Gastrocnemius medialis (tissue), 4 donors: ENCODE measurements around the gene ARMCX5. TPM values are rescaled to one million over a fixed set of nuclear protein-coding genes. Genes with fewer than 3 reads are reported as not detected.
A peak's percentile ranks its signal among the peaks of the same experiment; 100 is the strongest.

Source experiments
- ATAC-seq, 2 donors: fragments of 150-250 bp; one replicate each; pipeline ENCODE4 v1.9.1; 2016
- DNase-seq, 2 donors: peaks; one replicate each; pipeline ENCODE4 v3.0.0-alpha.2; 2019
- H3K27ac ChIP-seq, 4 donors: fragments of 200-600 bp; sonication (generic); 1 replicate in 1 of 4; 2 replicates in 3 of 4; pipeline ENCODE4 v1.5.1; 2016 to 2018; ENCODE audit warnings: mild to moderate bottlenecking in 2 of 4, moderate library complexity in 1 of 4
- H3K27me3 ChIP-seq, 3 donors: fragments of 200-600 bp; sonication (generic) in 2 of 3; 1 replicate in 1 of 3; 2 replicates in 2 of 3; pipeline versions ENCODE4 v1.5.1 to v1.6.0; 2016 to 2019; ENCODE audit warnings: mild to moderate bottlenecking in 1 of 3, moderate library complexity in 1 of 3
- H3K36me3 ChIP-seq, 2 donors: fragments of 200-600 bp; sonication (generic) in 1 of 2; one replicate each; pipeline ENCODE4 v1.5.1; 2017 to 2018
- H3K4me1 ChIP-seq, 2 donors: fragments of 200-600 bp; sonication (generic) in 1 of 2; one replicate each; pipeline ENCODE4 v1.5.1; 2016 to 2017; ENCODE audit warnings: mild to moderate bottlenecking in 2 of 2
- H3K4me3 ChIP-seq, 4 donors: fragments of 200-600 bp; sonication (generic) in 3 of 4; 1 replicate in 1 of 4; 2 replicates in 3 of 4; pipeline ENCODE4 v1.5.1; 2016 to 2019; ENCODE audit warnings: mild to moderate bottlenecking in 2 of 4
- H3K9me3 ChIP-seq, 3 donors: fragments of 200-600 bp; sonication (generic) in 2 of 3; 1 replicate in 1 of 3; 2 replicates in 2 of 3; pipeline ENCODE4 v1.5.1; 2016 to 2019
- CTCF ChIP-seq, 5 experiments: fragments of 450-650 bp in 3 of 5; fragments of 200-600 bp in 2 of 5; sonication (generic) in 2 of 5; IDR thresholded peaks in 4 of 5; conservative IDR thresholded peaks in 1 of 5; 1 replicate in 4 of 5; 2 replicates in 1 of 5; pipeline ENCODE4 v1.5.1; 2016 to 2019; ENCODE audit warnings: antibody characterized with exemption in 5 of 5, mild to moderate bottlenecking in 3 of 5, moderate library complexity in 3 of 5
- POLR2A ChIP-seq, 2 donors: fragments of 450-650 bp; IDR thresholded peaks; one replicate each; pipeline ENCODE4 v1.6.1; 2017; ENCODE audit warnings: antibody characterized with exemption in 2 of 2, mild to moderate bottlenecking in 2 of 2, moderate library complexity in 2 of 2
- in situ Hi-C, 4 donors: fragments of 200-750 bp; cut with MboI; loops; one replicate each; pipeline versions ENCODE4 v1.15.0 to v1.8.0; 2017; ENCODE audit warnings: low sequenced_read_pairs in 4 of 4
- intact Hi-C: fragments of 100-400 bp; cut with DNase I; formaldehyde crosslinking; loops from one replicate; pipeline ENCODE4 v1.15.1; 2023; ENCODE audit warnings: low total_unique reads
- total RNA-seq, 4 donors: library from RNA; depleted of rRNA; stranded (reverse); fragments of >200 nt; gene quantifications; one replicate each; pipeline versions ENCODE4 v1.1.0 to v1.2.3, GENCODE V29; 2016

Gene ARMCX5
- total RNA-seq, 4 donors from 2014 or later, result 2.4 to 7.9 (median 4.9) TPM

DNA sequence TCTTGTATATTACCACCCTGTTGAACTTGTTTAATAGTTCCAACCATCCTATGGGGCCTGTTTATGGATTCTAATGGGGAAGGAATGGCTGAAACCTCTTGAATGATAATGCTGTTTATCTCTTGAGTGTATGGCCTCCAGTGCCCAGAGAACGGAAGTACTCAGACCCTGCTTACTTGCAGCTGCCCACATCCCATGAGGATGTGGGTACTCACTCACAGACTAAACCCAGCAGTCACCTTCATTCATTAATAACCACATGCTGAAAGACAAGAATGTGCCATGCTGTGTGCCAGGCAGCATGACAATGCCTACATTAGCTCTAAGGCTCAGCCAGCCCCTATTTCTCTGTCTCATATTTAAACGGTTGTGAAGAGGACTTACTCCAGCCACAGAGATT is 5.9 kb upstream of the ARMCX5 start:
- Histone ChIP-seq H3K4me1 (no peaks in the 10 kb centered on the region), H3K27me3 (no peaks in the 10 kb centered on the region), H3K9me3 (no peaks in the 10 kb centered on the region), H3K4me3 (no peak overlapping the region), H3K36me3 (no peaks in the 10 kb centered on the region), H3K27ac (no peak overlapping the region)
- intact Hi-C loops (no loop called here), in situ Hi-C loops (no loop called here)
- DNase-seq (no peak), ATAC-seq (no peak)
- TF ChIP-seq POLR2A (IDR thresholded peaks at IDR 0.05), result no peak
- TF ChIP-seq CTCF (IDR thresholded peaks at IDR 0.05 in 4 of 5, conservative IDR thresholded peaks at IDR 0.05 in 1 of 5), result no peak

GRCh38 chrX:102599951-102600579 is 750 bp downstream of the ARMCX5 start:
- in situ Hi-C loops (no loop called here), intact Hi-C loops (loop anchor here (2.0 to 5.0 kb wide), 2 partner anchors 51 to 112 kb away; partner anchors contain the start of genes GPRASP1 and GPRASP2)
- H3K4me3 ChIP-seq, result peak overlapping the region; percentile 61 to 71 (median 65)
- H3K27me3 ChIP-seq, result no peaks in the 10 kb centered on the region
- ATAC-seq (peak; percentile 37 to 61), DNase-seq (no peak)
- H3K9me3 ChIP-seq, result no peaks in the 10 kb centered on the region
- peak overlapping the region; percentile 59 to 83 (median 80) for H3K27ac ChIP-seq
- no peaks in the 10 kb centered on the region for H3K36me3 ChIP-seq
- no peak for TF ChIP-seq POLR2A (IDR thresholded peaks at IDR 0.05)
- no peak for TF ChIP-seq CTCF (IDR thresholded peaks at IDR 0.05 in 4 of 5, conservative IDR thresholded peaks at IDR 0.05 in 1 of 5)
- H3K4me1 ChIP-seq, result no peaks in the 10 kb centered on the region

DNA sequence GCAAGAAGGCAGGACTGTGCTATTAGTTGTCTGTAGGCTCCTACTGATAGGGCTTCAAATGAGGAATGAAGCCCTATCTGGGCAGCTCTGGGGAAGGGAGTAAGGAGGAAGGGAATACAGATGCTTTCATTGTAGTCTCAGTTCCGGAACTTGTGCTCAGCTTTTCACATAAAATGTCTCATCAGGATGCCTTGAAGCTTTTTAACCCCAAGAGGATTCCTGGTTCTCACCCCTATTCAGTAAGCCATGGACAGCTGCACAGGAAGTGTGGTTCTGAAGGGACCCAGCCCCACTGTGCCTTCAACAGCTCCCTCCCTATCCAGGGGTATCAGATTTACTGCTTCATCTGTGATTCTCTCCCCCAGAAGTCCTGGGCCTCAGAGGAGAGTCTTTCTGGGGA is 5.0 kb downstream of the ARMCX5 start:
- H3K4me3 ChIP-seq, result no peak overlapping the region
- H3K27ac ChIP-seq, result no peak overlapping the region
- no peaks in the 10 kb centered on the region for H3K9me3 ChIP-seq
- H3K27me3 ChIP-seq, result no peaks in the 10 kb centered on the region
- TF ChIP-seq POLR2A (IDR thresholded peaks at IDR 0.05), result no peak
- TF ChIP-seq CTCF (IDR thresholded peaks at IDR 0.05 in 4 of 5, conservative IDR thresholded peaks at IDR 0.05 in 1 of 5), result no peak
- in situ Hi-C loops (no loop called here), intact Hi-C loops (loop anchor here (5.0 kb wide), 1 partner anchor 108 kb away; the partner anchor contains the start of gene GPRASP2)
- DNase-seq (no peak), ATAC-seq (no peak)
- H3K4me1 ChIP-seq, result no peaks in the 10 kb centered on the region
- H3K36me3 ChIP-seq, result no peaks in the 10 kb centered on the region

- intact Hi-C loops (no loop called here), in situ Hi-C loops (no loop called here)
Observed at GRCh38 chrX:102606115-102606514, 6.8 kb downstream of the ARMCX5 start.

More at GRCh38 chrX:102606115-102606514, 6.8 kb downstream of the ARMCX5 start:
- Histone ChIP-seq H3K36me3 (no peaks in the 10 kb centered on the region), H3K27ac (no peak overlapping the region), H3K4me1 (no peaks in the 10 kb centered on the region), H3K9me3 (no peaks in the 10 kb centered on the region), H3K4me3 (no peak overlapping the region), H3K27me3 (no peaks in the 10 kb centered on the region)
- no peak for DNase-seq
- no peak for ATAC-seq
- TF ChIP-seq POLR2A (IDR thresholded peaks at IDR 0.05), result no peak
- TF ChIP-seq CTCF (IDR thresholded peaks at IDR 0.05 in 4 of 5, conservative IDR thresholded peaks at IDR 0.05 in 1 of 5), result no peak
